Measurements from ENCODE around the gene CMTM5. TPM values are rescaled to one million over a fixed set of nuclear protein-coding genes. Genes with fewer than 3 reads are reported as not detected.

The CMTM5 gene
- total and polyA plus RNA-seq, 2 donors (not counting 3 experiments of a cell fraction or from before 2014, with no cell fraction given) = not detected

DNA sequence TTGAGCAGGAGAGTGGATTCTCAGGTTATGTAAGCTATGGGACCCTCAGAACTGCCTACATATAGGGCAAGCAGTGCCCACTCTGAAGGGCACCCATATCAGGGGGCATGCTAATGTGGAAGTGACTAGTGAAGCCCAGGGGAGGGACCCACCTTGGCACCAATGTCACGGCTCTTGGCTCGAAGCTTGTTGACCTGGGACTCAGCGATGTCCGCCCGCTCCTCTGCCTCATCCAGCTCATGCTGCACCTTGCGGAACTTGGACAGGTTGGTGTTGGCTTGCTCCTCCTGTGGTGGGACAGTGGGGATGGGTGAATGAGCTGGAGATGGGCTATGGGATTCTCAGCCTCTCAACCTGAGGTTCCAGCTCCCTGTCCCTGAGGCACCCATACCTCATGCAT, 5.4 kb downstream of the CMTM5 start:
- H3K4me1 ChIP-seq (ENCODE audit: control insufficient read depth, extremely low read depth, insufficient read depth, low read length) = no peaks in the 10 kb centered on the region
- no peak overlapping the region for H2AFZ ChIP-seq (ENCODE audit: low read depth, low read length)
- no TSS peak for BruUV-seq (replicated peaks)
- no peaks in the 10 kb centered on the region for H3K27me3 ChIP-seq (ENCODE audit: control insufficient read depth in 2 of 2, insufficient read depth in 2 of 2, low read length in 2 of 2)
- DNase-seq (ENCODE audit: low read depth, low spot score) (no peak), FAIRE-seq (no peak)
- TF ChIP-seq, protein P1, sequence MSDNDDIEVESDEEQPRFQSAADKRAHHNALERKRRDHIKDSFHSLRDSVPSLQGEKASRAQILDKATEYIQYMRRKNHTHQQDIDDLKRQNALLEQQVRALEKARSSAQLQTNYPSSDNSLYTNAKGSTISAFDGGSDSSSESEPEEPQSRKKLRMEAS (IDR thresholded peaks at IDR 0.05; ENCODE audit: insufficient read depth, insufficient read length) = no peak
- no peak for TF ChIP-seq JUN (IDR thresholded peaks at IDR 0.05; ENCODE audit: borderline replicate concordance, insufficient read depth, insufficient read length, low read depth)
- no peak for TF ChIP-seq GATA2 (IDR thresholded peaks at IDR 0.05; ENCODE audit: insufficient read depth, insufficient read length, low read depth, low read length)
- TF ChIP-seq POLR2AphosphoS5 (IDR thresholded peaks at IDR 0.05; ENCODE audit: insufficient read depth, low read depth, low read length) = no peak
- no peak for TF ChIP-seq EZH2 (IDR thresholded peaks at IDR 0.05; ENCODE audit: borderline replicate concordance, low read depth, low read length, severe bottlenecking)
- no peak for TF ChIP-seq FOS (IDR thresholded peaks at IDR 0.05; ENCODE audit: borderline replicate concordance, insufficient read depth, low read length)
- no peak for TF ChIP-seq MYC (IDR thresholded peaks at IDR 0.05; ENCODE audit: low read depth, low read length)
- TF ChIP-seq, protein P2, sequence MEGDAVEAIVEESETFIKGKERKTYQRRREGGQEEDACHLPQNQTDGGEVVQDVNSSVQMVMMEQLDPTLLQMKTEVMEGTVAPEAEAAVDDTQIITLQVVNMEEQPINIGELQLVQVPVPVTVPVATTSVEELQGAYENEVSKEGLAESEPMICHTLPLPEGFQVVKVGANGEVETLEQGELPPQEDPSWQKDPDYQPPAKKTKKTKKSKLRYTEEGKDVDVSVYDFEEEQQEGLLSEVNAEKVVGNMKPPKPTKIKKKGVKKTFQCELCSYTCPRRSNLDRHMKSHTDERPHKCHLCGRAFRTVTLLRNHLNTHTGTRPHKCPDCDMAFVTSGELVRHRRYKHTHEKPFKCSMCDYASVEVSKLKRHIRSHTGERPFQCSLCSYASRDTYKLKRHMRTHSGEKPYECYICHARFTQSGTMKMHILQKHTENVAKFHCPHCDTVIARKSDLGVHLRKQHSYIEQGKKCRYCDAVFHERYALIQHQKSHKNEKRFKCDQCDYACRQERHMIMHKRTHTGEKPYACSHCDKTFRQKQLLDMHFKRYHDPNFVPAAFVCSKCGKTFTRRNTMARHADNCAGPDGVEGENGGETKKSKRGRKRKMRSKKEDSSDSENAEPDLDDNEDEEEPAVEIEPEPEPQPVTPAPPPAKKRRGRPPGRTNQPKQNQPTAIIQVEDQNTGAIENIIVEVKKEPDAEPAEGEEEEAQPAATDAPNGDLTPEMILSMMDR (IDR thresholded peaks at IDR 0.05; ENCODE audit: extremely low read depth in 1 of 2, insufficient read depth in 1 of 2, low read depth in 1 of 2, low read length in 2 of 2) = no peak
- no peak for TF ChIP-seq POLR2A (IDR thresholded peaks at IDR 0.05; ENCODE audit: low read depth, low read length)
- no peaks in the 10 kb centered on the region for H3K9me3 ChIP-seq (replicated peaks; ENCODE audit: control insufficient read depth, insufficient read depth, low read length)
- H3K9me1 ChIP-seq (replicated peaks; ENCODE audit: control insufficient read depth, extremely low read depth, insufficient read depth, low read length) = no peaks in the 10 kb centered on the region
- dilution Hi-C loops (cut with MboI; ENCODE audit: extremely low pct_ligation_motif_present, low sequenced_read_pairs) (no loop called here), intact Hi-C loops (cut with micrococcal nuclease) (no loop called here)
- no peak overlapping the region for H3K9ac ChIP-seq (replicated peaks; ENCODE audit: extremely low read depth, insufficient read depth, low read length)
- no peaks in the 10 kb centered on the region for H3K79me2 ChIP-seq (ENCODE audit: control insufficient read depth, insufficient read depth, low read length)
- H4K20me1 ChIP-seq (replicated peaks; ENCODE audit: control insufficient read depth, extremely low read depth, insufficient read depth, low read length) = no peaks in the 10 kb centered on the region
- CTCF ChIA-PET = interaction anchor here (1.2 to 4.7 kb wide), 4 partner anchors 15 to 261 kb away, joined by 4 to 48 read pairs (median 20); no protein-coding TSS in a partner anchor
- no peaks in the 10 kb centered on the region for H3K36me3 ChIP-seq (ENCODE audit: control insufficient read depth in 2 of 2, extremely low read depth in 1 of 2, insufficient read depth in 2 of 2, low read length in 2 of 2)
- POLR2A ChIA-PET = no interaction called here
- no peak overlapping the region for H3K4me3 ChIP-seq (replicated peaks in 1 of 3; ENCODE audit: insufficient read depth in 1 of 3, low read depth in 1 of 3, low read length in 3 of 3)
- no peak overlapping the region for H3K4me2 ChIP-seq (ENCODE audit: insufficient read depth, low read length)
- H3K27ac ChIP-seq (ENCODE audit: insufficient read depth, low read depth, low read length) = no peak overlapping the region
